Measurements from ENCODE around the gene LRRC55.

LRRC55 gene

GRCh38 chr11:57239348-57239747, 57.6 kb downstream of the LRRC55 start:
- DNase-seq: no peak

DNA sequence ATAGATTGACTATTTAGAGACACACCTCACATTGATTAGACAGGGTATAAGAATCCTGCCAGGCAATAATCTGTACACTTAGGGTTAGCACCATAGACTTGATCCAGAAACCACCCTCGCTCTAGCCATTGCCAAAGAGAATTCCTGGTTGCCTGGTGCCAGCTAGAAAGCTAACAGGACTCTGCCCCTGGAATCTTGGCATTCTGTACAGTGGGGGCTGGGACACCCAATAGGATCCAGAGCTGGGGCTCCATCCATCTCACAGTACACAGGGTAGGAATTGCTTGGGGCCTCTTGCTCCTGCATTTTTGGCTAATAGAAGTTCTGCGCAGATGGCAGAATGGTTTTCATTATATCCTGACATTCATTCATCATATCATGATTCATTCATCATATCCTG, 58.3 kb downstream of the LRRC55 start:
- DNase-seq: no peak

- DNase-seq: peak; percentile 54
These were observed 59.0 kb downstream of the LRRC55 start for GRCh38 chr11:57240757-57241156.

Measured in eye (tissue), 1 donor.